ENCODE measurements around the gene FAM124A.

The FAM124A gene

GRCh38 chr13:51257187-51257586, 35.0 kb downstream of the FAM124A start:
- no peaks in the 10 kb centered on the region for H3K36me3 Mint-ChIP-seq
- H3K4me1 Mint-ChIP-seq = no peaks in the 10 kb centered on the region

GRCh38 chr13:51258612-51259548, 36.7 kb downstream of the FAM124A start:
- Mint-ChIP-seq H3K36me3 (no peaks in the 10 kb centered on the region), H3K27me3 (peaks cover 20% of the 10 kb centered on the region), H3K27ac (no peak overlapping the region), H3K9me3 (no peaks in the 10 kb centered on the region), H3K4me3 (no peak overlapping the region), H3K4me1 (no peaks in the 10 kb centered on the region)
- CTCF ChIA-PET = interaction anchor here (1.5 kb wide), 1 partner anchor 28 kb away, joined by 3 read pairs; no protein-coding TSS in a partner anchor
- DNase-seq = no peak

More at GRCh38 chr13:51257187-51257586, 35.0 kb downstream of the FAM124A start:
- H3K27ac Mint-ChIP-seq = no peak overlapping the region
- no peaks in the 10 kb centered on the region for H3K9me3 Mint-ChIP-seq
- no peak for DNase-seq
- H3K27me3 Mint-ChIP-seq = peaks cover 10% of the 10 kb centered on the region
- CTCF ChIA-PET = no interaction called here
- no peak overlapping the region for H3K4me3 Mint-ChIP-seq

DNA sequence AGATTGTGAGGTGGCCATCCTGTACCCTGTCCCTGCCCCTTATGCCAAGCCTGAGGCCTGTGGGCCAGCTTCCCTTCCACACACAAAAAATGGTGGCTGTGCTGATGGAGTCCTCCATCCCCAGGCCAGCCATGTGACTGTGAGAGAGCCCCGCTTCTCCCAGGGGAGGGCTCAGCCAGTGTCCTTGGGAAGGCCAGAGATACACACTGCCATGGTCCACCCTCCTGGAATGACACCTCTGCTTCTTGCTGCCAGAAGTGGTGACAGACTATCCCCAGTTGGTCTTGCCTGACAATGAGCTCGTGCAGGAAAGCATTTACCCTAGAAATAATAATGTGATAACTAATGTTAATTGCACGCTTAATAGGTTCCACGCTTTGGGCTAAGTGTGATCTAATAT, 38.0 kb downstream of the FAM124A start:
- no peak for DNase-seq
- Mint-ChIP-seq H3K4me3 (no peak overlapping the region), H3K36me3 (no peaks in the 10 kb centered on the region), H3K27ac (no peak overlapping the region), H3K4me1 (no peaks in the 10 kb centered on the region), H3K27me3 (peaks cover 24% of the 10 kb centered on the region), H3K9me3 (no peaks in the 10 kb centered on the region)
- CTCF ChIA-PET = no interaction called here

- DNase-seq = no peak
- Mint-ChIP-seq H3K4me3 (no peak overlapping the region), H3K27ac (no peak overlapping the region), H3K9me3 (no peaks in the 10 kb centered on the region), H3K27me3 (peaks cover 24% of the 10 kb centered on the region), H3K36me3 (no peaks in the 10 kb centered on the region), H3K4me1 (no peaks in the 10 kb centered on the region)
- CTCF ChIA-PET = interaction anchor here (1.0 to 1.4 kb wide), 3 partner anchors 9 to 536 kb away, joined by 3 read pairs; no protein-coding TSS in a partner anchor
These were observed 39.5 kb downstream of the FAM124A start for GRCh38 chr13:51261610-51262249.

- CTCF ChIA-PET = interaction anchor here (1.0 to 1.5 kb wide), 2 partner anchors 23 to 535 kb away, joined by 3 to 4 read pairs; no protein-coding TSS in a partner anchor
- Mint-ChIP-seq H3K27me3 (peaks cover 26% of the 10 kb centered on the region), H3K4me1 (no peaks in the 10 kb centered on the region), H3K27ac (no peak overlapping the region), H3K9me3 (no peaks in the 10 kb centered on the region), H3K4me3 (no peak overlapping the region), H3K36me3 (no peaks in the 10 kb centered on the region)
- DNase-seq = no peak
These were observed 40.5 kb downstream of the FAM124A start for GRCh38 chr13:51262501-51263211.

DNA sequence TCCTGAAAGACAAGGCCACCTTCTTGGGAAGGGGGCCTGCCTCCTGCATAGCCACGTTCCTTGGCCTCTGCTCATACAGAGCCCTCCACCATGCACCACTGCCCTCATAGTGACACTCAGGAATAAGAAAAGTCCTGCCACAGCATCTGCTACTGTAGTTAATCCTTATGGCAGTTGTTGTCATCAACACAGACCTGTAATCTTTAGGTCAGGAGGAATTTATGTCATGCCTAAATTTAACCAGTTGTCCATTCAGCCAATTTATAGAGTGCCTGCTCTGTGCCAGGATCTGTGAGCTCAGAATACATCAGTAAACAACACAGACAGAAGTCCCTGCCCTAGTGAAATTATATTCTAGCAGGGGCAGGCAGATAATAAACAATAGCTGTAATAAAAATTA, 44.4 kb downstream of the FAM124A start:
- H3K36me3 Mint-ChIP-seq = no peaks in the 10 kb centered on the region
- H3K4me3 Mint-ChIP-seq = no peak overlapping the region
- no peak overlapping the region for H3K27ac Mint-ChIP-seq
- peaks cover 24% of the 10 kb centered on the region for H3K27me3 Mint-ChIP-seq
- no peaks in the 10 kb centered on the region for H3K9me3 Mint-ChIP-seq
- DNase-seq = no peak
- CTCF ChIA-PET = interaction anchor here (0.8 to 3.7 kb wide), 3 partner anchors 19 to 531 kb away, joined by 4 to 10 read pairs (median 6); no protein-coding TSS in a partner anchor
- H3K4me1 Mint-ChIP-seq = no peaks in the 10 kb centered on the region

DNA sequence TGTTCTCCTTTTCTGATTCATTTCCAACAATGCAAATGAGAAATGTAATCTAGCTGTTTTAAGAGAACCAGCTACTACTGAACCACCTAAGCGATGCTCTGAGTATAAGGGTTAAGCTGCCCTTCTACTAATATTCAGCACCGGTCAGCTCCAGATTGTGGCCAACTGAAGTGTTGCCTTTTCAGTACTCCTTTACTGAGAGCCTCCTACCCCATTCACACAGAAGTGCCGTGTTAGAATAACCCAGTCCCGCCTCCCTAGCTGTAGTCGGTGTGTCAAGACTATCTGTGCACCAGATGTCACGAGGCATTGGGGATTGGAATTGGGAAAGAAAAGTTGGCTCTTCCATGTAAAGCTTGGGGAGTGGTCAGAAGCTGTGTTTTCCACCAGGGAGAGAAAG, 45.4 kb downstream of the FAM124A start:
- no peak overlapping the region for H3K4me3 Mint-ChIP-seq
- no peaks in the 10 kb centered on the region for H3K9me3 Mint-ChIP-seq
- no peaks in the 10 kb centered on the region for H3K36me3 Mint-ChIP-seq
- H3K4me1 Mint-ChIP-seq = no peaks in the 10 kb centered on the region
- no peak for DNase-seq
- no peak overlapping the region for H3K27ac Mint-ChIP-seq
- CTCF ChIA-PET = interaction anchor here (0.8 to 3.7 kb wide), 3 partner anchors 15 to 136 kb away, joined by 3 to 10 read pairs (median 4); no protein-coding TSS in a partner anchor
- H3K27me3 Mint-ChIP-seq = peaks cover 23% of the 10 kb centered on the region

- Mint-ChIP-seq H3K27ac (no peak overlapping the region), H3K9me3 (no peaks in the 10 kb centered on the region)
- CTCF ChIA-PET = interaction anchor here (3.7 kb wide), 1 partner anchor 17 kb away, joined by 10 read pairs; no protein-coding TSS in a partner anchor
These were observed 46.8 kb downstream of the FAM124A start for GRCh38 chr13:51269039-51269438.

GRCh38 chr13:51270623-51271415, 48.6 kb downstream of the FAM124A start:
- no peaks in the 10 kb centered on the region for H3K4me1 Mint-ChIP-seq
- H3K36me3 Mint-ChIP-seq = no peaks in the 10 kb centered on the region
- H3K9me3 Mint-ChIP-seq = no peaks in the 10 kb centered on the region
- peaks cover 13% of the 10 kb centered on the region for H3K27me3 Mint-ChIP-seq
- DNase-seq = no peak
- no peak overlapping the region for H3K4me3 Mint-ChIP-seq
- no peak overlapping the region for H3K27ac Mint-ChIP-seq
- CTCF ChIA-PET = interaction anchor here (0.7 to 1.4 kb wide), 3 partner anchors 15 to 527 kb away, joined by 4 to 6 read pairs (median 5); no protein-coding TSS in a partner anchor

More at GRCh38 chr13:51269039-51269438, 46.8 kb downstream of the FAM124A start:
- no peaks in the 10 kb centered on the region for H3K4me1 Mint-ChIP-seq
- peaks cover 16% of the 10 kb centered on the region for H3K27me3 Mint-ChIP-seq
- no peaks in the 10 kb centered on the region for H3K36me3 Mint-ChIP-seq
- H3K4me3 Mint-ChIP-seq = no peak overlapping the region
- DNase-seq = no peak

DNA sequence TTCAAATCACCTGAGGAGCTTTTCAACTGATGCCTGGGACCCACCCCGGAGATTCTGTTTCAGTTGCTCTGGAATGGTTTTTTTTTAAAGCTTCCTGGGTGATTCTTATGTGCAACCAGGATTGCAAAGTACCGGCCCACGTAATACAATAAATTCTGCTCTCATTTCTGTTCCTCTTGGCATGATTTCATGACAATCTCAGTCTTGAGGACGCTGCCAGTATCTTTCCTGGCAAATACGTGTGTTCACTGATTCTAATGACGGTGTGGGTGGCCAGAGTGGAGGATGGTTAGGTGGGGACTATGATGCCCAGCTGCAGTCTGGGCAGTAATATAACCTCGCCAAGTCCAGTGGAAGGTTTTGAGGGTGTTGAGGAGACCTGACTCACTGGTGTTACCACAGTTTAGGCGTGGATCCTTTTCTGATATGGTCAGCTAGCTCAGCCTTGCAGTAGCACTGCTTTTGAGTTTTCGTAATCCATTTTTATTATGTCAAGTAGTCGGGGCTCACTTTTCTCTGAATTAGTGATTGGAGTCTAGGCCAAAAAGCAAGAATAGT, 49.4 kb downstream of the FAM124A start:
- Mint-ChIP-seq H3K4me1 (no peaks in the 10 kb centered on the region), H3K27ac (no peak overlapping the region), H3K36me3 (no peaks in the 10 kb centered on the region), H3K9me3 (no peaks in the 10 kb centered on the region), H3K4me3 (no peak overlapping the region), H3K27me3 (peaks cover 15% of the 10 kb centered on the region)
- CTCF ChIA-PET = interaction anchor here (0.7 to 1.4 kb wide), 3 partner anchors 14 to 526 kb away, joined by 4 to 6 read pairs (median 5); no protein-coding TSS in a partner anchor
- DNase-seq = no peak

GRCh38 chr13:51275101-51275500, 52.9 kb downstream of the FAM124A start:
- no peak overlapping the region for H3K27ac Mint-ChIP-seq
- peaks cover 27% of the 10 kb centered on the region for H3K27me3 Mint-ChIP-seq
- no peaks in the 10 kb centered on the region for H3K9me3 Mint-ChIP-seq
- H3K4me3 Mint-ChIP-seq = no peak overlapping the region
- no peaks in the 10 kb centered on the region for H3K4me1 Mint-ChIP-seq
- CTCF ChIA-PET = interaction anchor here (2.1 kb wide), 1 partner anchor 11 kb away, joined by 9 read pairs; no protein-coding TSS in a partner anchor
- H3K36me3 Mint-ChIP-seq = no peaks in the 10 kb centered on the region
- no peak for DNase-seq

DNA sequence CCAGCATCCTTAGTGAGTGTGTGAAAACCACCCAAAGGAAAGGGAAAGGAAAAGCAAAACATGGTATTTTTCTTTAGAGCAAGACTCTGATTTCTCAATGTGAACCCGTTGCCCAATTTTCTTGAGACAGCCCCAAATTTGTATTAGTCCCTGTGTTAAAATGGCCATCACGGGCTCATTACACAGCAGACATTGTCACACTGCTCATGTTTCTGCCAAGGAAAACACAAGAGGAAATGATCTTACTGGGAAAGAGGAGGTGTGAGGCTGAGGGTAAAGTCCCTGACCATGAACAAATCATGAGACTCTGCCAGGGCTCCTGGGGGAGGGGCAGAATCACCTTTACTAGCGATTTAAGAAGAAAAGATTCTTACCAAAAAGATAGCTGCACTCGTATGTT, 54.4 kb downstream of the FAM124A start:
- no peak overlapping the region for H3K27ac Mint-ChIP-seq
- no peak overlapping the region for H3K4me3 Mint-ChIP-seq
- H3K36me3 Mint-ChIP-seq = no peaks in the 10 kb centered on the region
- peaks cover 36% of the 10 kb centered on the region for H3K27me3 Mint-ChIP-seq
- no peaks in the 10 kb centered on the region for H3K4me1 Mint-ChIP-seq
- no peak for DNase-seq
- CTCF ChIA-PET = interaction anchor here (2.1 kb wide), 1 partner anchor 9 kb away, joined by 9 read pairs; no protein-coding TSS in a partner anchor
- no peaks in the 10 kb centered on the region for H3K9me3 Mint-ChIP-seq

- no peak overlapping the region for H3K27ac Mint-ChIP-seq
- H3K4me1 Mint-ChIP-seq = no peaks in the 10 kb centered on the region
- CTCF ChIA-PET = no interaction called here
- no peaks in the 10 kb centered on the region for H3K9me3 Mint-ChIP-seq
- H3K4me3 Mint-ChIP-seq = no peak overlapping the region
- H3K27me3 Mint-ChIP-seq = peaks cover 29% of the 10 kb centered on the region
- DNase-seq = no peak
- no peaks in the 10 kb centered on the region for H3K36me3 Mint-ChIP-seq
These were observed 55.7 kb downstream of the FAM124A start for GRCh38 chr13:51277928-51278327.

Data from activated naive CD4-positive, alpha-beta T cell treated with anti-CD3 and anti-CD28 coated beads, Interleukin-2, amount 10 ng/mL, durations not matched to agents 7 days and 5 days (primary cell).